Liver (tissue), 9 donors: Measurements from ENCODE around the gene SLC14A1. TPM values are rescaled to one million over a fixed set of nuclear protein-coding genes. Genes with fewer than 3 reads are reported as not detected.

ENCODE experiments used
- DNase-seq: peaks from one replicate; pipeline ENCODE4 v3.0.0-alpha.2; 2017; ENCODE audit warnings: low spot score
- H3K27ac ChIP-seq, 2 donors: one replicate each; pipeline ENCODE4 v1.7.0; 2013; ENCODE audit warnings: inconsistent platforms in 2 of 2, low read length in 2 of 2, control low read depth in 1 of 2, low read depth in 1 of 2, mild to moderate bottlenecking in 1 of 2
- H3K27me3 ChIP-seq, 4 donors: one replicate each; pipeline versions ENCODE4 v1.6.1 to v1.7.0; 2013; ENCODE audit warnings: low read length in 3 of 4, inconsistent platforms in 1 of 4, mild to moderate bottlenecking in 1 of 4, moderate library complexity in 1 of 4; ENCODE audit not compliant: control insufficient read depth in 4 of 4, insufficient read depth in 4 of 4
- H3K36me3 ChIP-seq, 4 donors: one replicate each; pipeline versions ENCODE4 v1.6.1 to v1.7.0; 2013; ENCODE audit warnings: low read length in 3 of 4, mild to moderate bottlenecking in 3 of 4, low read depth in 1 of 4, moderate library complexity in 1 of 4; ENCODE audit not compliant: control insufficient read depth in 4 of 4, insufficient read depth in 3 of 4
- H3K4me1 ChIP-seq, 4 donors: one replicate each; pipeline versions ENCODE4 v1.6.1 to v1.7.0; 2013; ENCODE audit warnings: low read length in 3 of 4, mild to moderate bottlenecking in 3 of 4, moderate library complexity in 1 of 4; ENCODE audit not compliant: control insufficient read depth in 4 of 4, insufficient read depth in 4 of 4
- H3K4me3 ChIP-seq, 3 donors: one replicate each; pipeline versions ENCODE4 v1.6.1 to v1.7.0; 2013; ENCODE audit warnings: low read length in 3 of 3, control low read depth in 1 of 3, low read depth in 1 of 3, mild to moderate bottlenecking in 1 of 3
- H3K9ac ChIP-seq, 2 donors: one replicate each; pipeline ENCODE4 v1.7.0; 2013; ENCODE audit warnings: low read length in 2 of 2, mild to moderate bottlenecking in 2 of 2, moderate library complexity in 2 of 2, control low read depth in 1 of 2, low read depth in 1 of 2
- H3K9me3 ChIP-seq, 4 donors: one replicate each; pipeline versions ENCODE4 v1.6.1 to v1.7.0; 2013; ENCODE audit warnings: low read length in 3 of 4; ENCODE audit not compliant: control insufficient read depth in 4 of 4
- EGR1 ChIP-seq, 2 donors: IDR thresholded peaks; 2 replicates each; pipeline ENCODE4 v1.6.1; 2016 to 2018; ENCODE audit warnings: antibody characterized with exemption in 2 of 2, low read depth in 2 of 2
- FOXA1 ChIP-seq: IDR thresholded peaks from 2 replicates; pipeline ENCODE4 v1.6.1; 2016; ENCODE audit warnings: antibody characterized with exemption
- FOXA2 ChIP-seq: IDR thresholded peaks from 2 replicates; pipeline ENCODE4 v1.6.1; 2016; ENCODE audit warnings: antibody characterized with exemption
- GABPA ChIP-seq, 2 donors: IDR thresholded peaks in 1 of 2; conservative IDR thresholded peaks in 1 of 2; 2 replicates each; pipeline ENCODE4 v1.6.1; 2016; ENCODE audit warnings: antibody characterized with exemption in 2 of 2, mild to moderate bottlenecking in 1 of 2, moderate library complexity in 1 of 2
- HNF4A ChIP-seq, 2 donors: conservative IDR thresholded peaks; 2 replicates each; pipeline ENCODE4 v1.6.1; 2016; ENCODE audit warnings: antibody characterized with exemption in 2 of 2, mild to moderate bottlenecking in 2 of 2
- HNF4G ChIP-seq: IDR thresholded peaks from 2 replicates; pipeline ENCODE4 v1.6.1; 2016; ENCODE audit warnings: antibody characterized with exemption
- JUND ChIP-seq, 2 donors: IDR thresholded peaks; 2 replicates each; pipeline ENCODE4 v1.6.1; 2016; ENCODE audit warnings: antibody characterized with exemption in 2 of 2
- NR2F2 ChIP-seq: IDR thresholded peaks from 2 replicates; pipeline ENCODE4 v1.6.1; 2016; ENCODE audit warnings: antibody characterized with exemption
- RAD21 ChIP-seq, 2 donors: IDR thresholded peaks; 2 replicates each; pipeline ENCODE4 v1.6.1; 2016; ENCODE audit warnings: antibody characterized with exemption in 2 of 2, mild to moderate bottlenecking in 2 of 2
- RXRA ChIP-seq, 2 donors: IDR thresholded peaks; 2 replicates each; pipeline ENCODE4 v1.6.1; 2017 to 2018; ENCODE audit warnings: antibody characterized with exemption in 2 of 2, mild to moderate bottlenecking in 1 of 2
- SP1 ChIP-seq: IDR thresholded peaks from 2 replicates; pipeline ENCODE4 v1.6.1; 2018; ENCODE audit warnings: antibody characterized with exemption, mild to moderate bottlenecking
- TAF1 ChIP-seq: conservative IDR thresholded peaks from 2 replicates; pipeline ENCODE4 v1.6.1; 2016; ENCODE audit warnings: antibody characterized with exemption, mild to moderate bottlenecking
- YY1 ChIP-seq: IDR thresholded peaks from 2 replicates; pipeline ENCODE4 v1.6.1; 2016; ENCODE audit warnings: antibody characterized with exemption, mild to moderate bottlenecking
- WGBS: extraction: QIAGEN DNeasy Blood & Tissue Kit; methylation state at CpG from one replicate; pipeline ENCODE4 v1.1.7; 2013; 5-methylcytosine and 5-hydroxymethylcytosine counted together
- polyA plus RNA-seq, 2 donors: library from polyadenylated mRNA; stranded (reverse) in 1 of 2; unstranded in 1 of 2; fragments of 200-250 nt in 1 of 2; fragments of >200 nt in 1 of 2; fragmentation: Nextera tagmentation in 1 of 2; extraction: Ambion mirVana in 1 of 2; gene quantifications; one replicate each; pipeline versions ENCODE4 v1.2.1 to v1.2.3, GENCODE V29; 2013 to 2015
- total RNA-seq, 2 donors: library from RNA; depleted of rRNA; stranded (reverse); fragments of >200 nt; gene quantifications; one replicate each; pipeline ENCODE4 v1.2.3, GENCODE V29; 2014
- TF ChIP-seq, protein P1 (sequence below): IDR thresholded peaks from 2 replicates; pipeline ENCODE4 v1.6.1; 2016; ENCODE audit warnings: antibody characterized with exemption, mild to moderate bottlenecking
- TF ChIP-seq, protein P2 (sequence below): IDR thresholded peaks from 2 replicates; pipeline ENCODE4 v1.6.1; 2016; ENCODE audit warnings: antibody characterized with exemption
- TF ChIP-seq, protein P3 (sequence below): fragments of 150-350 bp; IDR thresholded peaks from 2 replicates; pipeline ENCODE4 v1.5.1; 2017; ENCODE audit warnings: improper control_type of control experiment, low read depth, low read length; ENCODE audit not compliant: missing input control
- TF ChIP-seq, protein P4 (sequence below): IDR thresholded peaks from 2 replicates; pipeline ENCODE4 v1.6.1; 2016; ENCODE audit warnings: antibody characterized with exemption
- TF ChIP-seq, protein P5 (sequence below): IDR thresholded peaks from 2 replicates; pipeline ENCODE4 v1.6.1; 2016; ENCODE audit warnings: antibody characterized with exemption
- donor health status: healthy.
- donor health status: healthy.
- donor health status: healthy.
- donor health status: healthy.
- donor health status: healthy.

SLC14A1 gene
- total and polyA plus RNA-seq, 4 donors = 0.56 to 96.7 (median 0.80) TPM

DNA sequence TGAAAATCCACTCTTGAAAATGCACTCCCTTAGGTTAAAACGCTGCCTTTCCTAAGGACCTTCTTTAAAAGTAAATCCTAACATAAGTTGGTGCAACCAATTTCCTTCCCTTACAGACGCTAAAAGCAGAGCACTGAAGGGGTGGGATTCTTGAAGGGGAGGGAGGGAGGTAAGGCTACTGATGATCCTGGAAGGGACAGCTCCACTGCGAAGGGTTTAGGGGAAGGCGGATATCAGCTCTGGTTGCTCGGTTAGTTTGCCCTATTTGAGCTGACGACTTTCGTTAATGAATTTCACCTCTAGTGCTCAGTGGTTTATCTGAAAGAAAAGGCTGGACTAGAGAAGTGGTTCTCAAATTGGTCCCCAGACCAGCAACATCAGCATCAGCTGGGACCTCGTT is 51.8 kb downstream of the SLC14A1 start:
- no peaks in the 10 kb centered on the region for H3K27me3 ChIP-seq
- H3K4me1 ChIP-seq = peaks cover 0 to 6% (median 0%) of the 10 kb centered on the region in 4 donors
- DNase-seq = no peak
- no peaks in the 10 kb centered on the region for H3K36me3 ChIP-seq
- H3K4me3 ChIP-seq = peak overlapping the region; percentile 41 to 57 (median 53)
- 67% methylated on average over 8 of the region's 8 CpGs for WGBS
- H3K9me3 ChIP-seq = no peaks in the 10 kb centered on the region
- H3K9ac ChIP-seq = no peak overlapping the region
- H3K27ac ChIP-seq = peak overlapping the region in 1 of 2 donors; percentile 9
- TF ChIP-seq NR2F2 (no peak), GABPA (IDR thresholded peaks at IDR 0.05 in 1 of 2, conservative IDR thresholded peaks at IDR 0.05 in 1 of 2) (no peak), TAF1 (no peak), RAD21 (IDR thresholded peaks at IDR 0.05) (no peak), EGR1 (IDR thresholded peaks at IDR 0.05; ENCODE audit: low read depth in 2 of 2) (no peak), FOXA2 (no peak), SP1 (no peak), YY1 (no peak), HNF4A (conservative IDR thresholded peaks at IDR 0.05) (no peak), JUND (IDR thresholded peaks at IDR 0.05) (no peak), HNF4G (no peak), RXRA (IDR thresholded peaks at IDR 0.05) (no peak), FOXA1 (no peak)
- TF ChIP-seq, protein P1, sequence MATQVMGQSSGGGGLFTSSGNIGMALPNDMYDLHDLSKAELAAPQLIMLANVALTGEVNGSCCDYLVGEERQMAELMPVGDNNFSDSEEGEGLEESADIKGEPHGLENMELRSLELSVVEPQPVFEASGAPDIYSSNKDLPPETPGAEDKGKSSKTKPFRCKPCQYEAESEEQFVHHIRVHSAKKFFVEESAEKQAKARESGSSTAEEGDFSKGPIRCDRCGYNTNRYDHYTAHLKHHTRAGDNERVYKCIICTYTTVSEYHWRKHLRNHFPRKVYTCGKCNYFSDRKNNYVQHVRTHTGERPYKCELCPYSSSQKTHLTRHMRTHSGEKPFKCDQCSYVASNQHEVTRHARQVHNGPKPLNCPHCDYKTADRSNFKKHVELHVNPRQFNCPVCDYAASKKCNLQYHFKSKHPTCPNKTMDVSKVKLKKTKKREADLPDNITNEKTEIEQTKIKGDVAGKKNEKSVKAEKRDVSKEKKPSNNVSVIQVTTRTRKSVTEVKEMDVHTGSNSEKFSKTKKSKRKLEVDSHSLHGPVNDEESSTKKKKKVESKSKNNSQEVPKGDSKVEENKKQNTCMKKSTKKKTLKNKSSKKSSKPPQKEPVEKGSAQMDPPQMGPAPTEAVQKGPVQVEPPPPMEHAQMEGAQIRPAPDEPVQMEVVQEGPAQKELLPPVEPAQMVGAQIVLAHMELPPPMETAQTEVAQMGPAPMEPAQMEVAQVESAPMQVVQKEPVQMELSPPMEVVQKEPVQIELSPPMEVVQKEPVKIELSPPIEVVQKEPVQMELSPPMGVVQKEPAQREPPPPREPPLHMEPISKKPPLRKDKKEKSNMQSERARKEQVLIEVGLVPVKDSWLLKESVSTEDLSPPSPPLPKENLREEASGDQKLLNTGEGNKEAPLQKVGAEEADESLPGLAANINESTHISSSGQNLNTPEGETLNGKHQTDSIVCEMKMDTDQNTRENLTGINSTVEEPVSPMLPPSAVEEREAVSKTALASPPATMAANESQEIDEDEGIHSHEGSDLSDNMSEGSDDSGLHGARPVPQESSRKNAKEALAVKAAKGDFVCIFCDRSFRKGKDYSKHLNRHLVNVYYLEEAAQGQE = no peak
- TF ChIP-seq, protein P2, sequence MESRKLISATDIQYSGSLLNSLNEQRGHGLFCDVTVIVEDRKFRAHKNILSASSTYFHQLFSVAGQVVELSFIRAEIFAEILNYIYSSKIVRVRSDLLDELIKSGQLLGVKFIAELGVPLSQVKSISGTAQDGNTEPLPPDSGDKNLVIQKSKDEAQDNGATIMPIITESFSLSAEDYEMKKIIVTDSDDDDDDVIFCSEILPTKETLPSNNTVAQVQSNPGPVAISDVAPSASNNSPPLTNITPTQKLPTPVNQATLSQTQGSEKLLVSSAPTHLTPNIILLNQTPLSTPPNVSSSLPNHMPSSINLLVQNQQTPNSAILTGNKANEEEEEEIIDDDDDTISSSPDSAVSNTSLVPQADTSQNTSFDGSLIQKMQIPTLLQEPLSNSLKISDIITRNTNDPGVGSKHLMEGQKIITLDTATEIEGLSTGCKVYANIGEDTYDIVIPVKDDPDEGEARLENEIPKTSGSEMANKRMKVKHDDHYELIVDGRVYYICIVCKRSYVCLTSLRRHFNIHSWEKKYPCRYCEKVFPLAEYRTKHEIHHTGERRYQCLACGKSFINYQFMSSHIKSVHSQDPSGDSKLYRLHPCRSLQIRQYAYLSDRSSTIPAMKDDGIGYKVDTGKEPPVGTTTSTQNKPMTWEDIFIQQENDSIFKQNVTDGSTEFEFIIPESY = no peak
- TF ChIP-seq, protein P3, sequence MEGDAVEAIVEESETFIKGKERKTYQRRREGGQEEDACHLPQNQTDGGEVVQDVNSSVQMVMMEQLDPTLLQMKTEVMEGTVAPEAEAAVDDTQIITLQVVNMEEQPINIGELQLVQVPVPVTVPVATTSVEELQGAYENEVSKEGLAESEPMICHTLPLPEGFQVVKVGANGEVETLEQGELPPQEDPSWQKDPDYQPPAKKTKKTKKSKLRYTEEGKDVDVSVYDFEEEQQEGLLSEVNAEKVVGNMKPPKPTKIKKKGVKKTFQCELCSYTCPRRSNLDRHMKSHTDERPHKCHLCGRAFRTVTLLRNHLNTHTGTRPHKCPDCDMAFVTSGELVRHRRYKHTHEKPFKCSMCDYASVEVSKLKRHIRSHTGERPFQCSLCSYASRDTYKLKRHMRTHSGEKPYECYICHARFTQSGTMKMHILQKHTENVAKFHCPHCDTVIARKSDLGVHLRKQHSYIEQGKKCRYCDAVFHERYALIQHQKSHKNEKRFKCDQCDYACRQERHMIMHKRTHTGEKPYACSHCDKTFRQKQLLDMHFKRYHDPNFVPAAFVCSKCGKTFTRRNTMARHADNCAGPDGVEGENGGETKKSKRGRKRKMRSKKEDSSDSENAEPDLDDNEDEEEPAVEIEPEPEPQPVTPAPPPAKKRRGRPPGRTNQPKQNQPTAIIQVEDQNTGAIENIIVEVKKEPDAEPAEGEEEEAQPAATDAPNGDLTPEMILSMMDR = no peak
- TF ChIP-seq, protein P4, sequence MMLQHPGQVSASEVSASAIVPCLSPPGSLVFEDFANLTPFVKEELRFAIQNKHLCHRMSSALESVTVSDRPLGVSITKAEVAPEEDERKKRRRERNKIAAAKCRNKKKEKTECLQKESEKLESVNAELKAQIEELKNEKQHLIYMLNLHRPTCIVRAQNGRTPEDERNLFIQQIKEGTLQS = no peak
- TF ChIP-seq, protein P5, sequence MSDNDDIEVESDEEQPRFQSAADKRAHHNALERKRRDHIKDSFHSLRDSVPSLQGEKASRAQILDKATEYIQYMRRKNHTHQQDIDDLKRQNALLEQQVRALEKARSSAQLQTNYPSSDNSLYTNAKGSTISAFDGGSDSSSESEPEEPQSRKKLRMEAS = no peak
